GM18526 (cell line): ENCODE data around the gene LRMDA.

Experiments used
- POLR2A ChIP-seq: IDR thresholded peaks from 3 replicates; pipeline ENCODE4 v1.6.1; 2011; ENCODE audit not compliant: insufficient read length; ENCODE audit errors: extremely low read depth

Gene LRMDA

GRCh38 chr10:76581506-76582256 lies 1150.3 kb downstream of the LRMDA start:
- no peak for TF ChIP-seq POLR2A

GRCh38 chr10:76582531-76582930 lies 1151.1 kb downstream of the LRMDA start:
- TF ChIP-seq POLR2A: no peak

GRCh38 chr10:76583711-76584161 lies 1152.3 kb downstream of the LRMDA start:
- TF ChIP-seq POLR2A: no peak
